Measurements from ENCODE around the gene PPP3CA.

PPP3CA gene

GRCh38 chr4:100984901-100985300, 362.4 kb downstream of the PPP3CA start:
- no peak for DNase-seq

- DNase-seq = no peak
Observed at GRCh38 chr4:100983426-100983825, 363.9 kb downstream of the PPP3CA start.

GRCh38 chr4:100982345-100982744, 365.0 kb downstream of the PPP3CA start:
- no peak for DNase-seq

- no peak for DNase-seq
Observed at GRCh38 chr4:100981447-100982204, 365.7 kb downstream of the PPP3CA start.

DNA sequence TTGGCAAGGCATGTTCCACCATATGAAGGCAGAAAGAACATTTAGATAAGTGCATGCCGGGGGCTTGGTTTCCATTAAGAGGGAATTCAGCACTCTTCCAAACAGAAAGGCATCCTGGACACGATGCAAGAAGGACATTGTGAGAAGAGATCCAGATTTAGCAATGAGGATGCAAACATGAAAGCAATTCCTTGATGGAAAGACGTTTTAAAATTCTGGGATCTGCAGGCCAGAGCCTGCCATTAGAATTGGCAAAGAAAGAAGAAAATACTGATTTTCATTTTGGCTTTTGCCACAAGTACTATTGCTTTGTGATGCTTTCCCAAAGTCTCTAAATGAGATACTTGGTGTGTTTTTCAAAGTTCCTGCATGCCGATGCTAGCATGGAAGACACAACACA, 367.6 kb downstream of the PPP3CA start:
- no peak for DNase-seq

DNA sequence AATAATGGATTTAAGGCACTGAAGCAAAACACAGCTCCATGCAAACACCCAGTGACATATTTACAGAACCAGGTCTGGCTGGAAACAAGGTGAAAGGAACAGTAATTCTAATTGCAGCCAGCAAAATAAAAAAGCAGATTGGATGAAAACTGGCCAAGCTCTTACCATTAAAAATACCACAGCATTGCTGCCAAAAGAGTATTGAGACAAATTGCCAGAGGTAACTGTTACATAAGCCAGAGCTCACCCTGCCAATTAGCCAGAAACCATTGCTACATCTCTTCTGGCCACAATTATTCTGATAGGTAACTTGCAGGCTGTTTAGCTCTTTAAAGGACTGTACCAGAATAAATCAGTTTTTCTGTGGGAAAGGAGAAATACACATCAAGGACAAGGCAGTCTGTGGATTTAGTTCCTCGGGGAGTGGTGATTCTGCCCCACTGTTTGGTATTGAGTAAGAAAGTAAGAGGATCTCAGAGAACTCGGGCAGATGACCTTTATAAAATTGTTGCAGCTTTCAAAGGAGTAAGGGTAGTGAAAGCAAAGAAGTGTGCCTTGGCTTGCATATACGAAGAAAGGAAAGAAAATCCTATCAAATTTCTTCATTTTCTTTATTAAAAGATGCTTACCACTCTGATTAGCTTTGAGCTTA, 369.5 kb downstream of the PPP3CA start:
- no peak for DNase-seq

GRCh38 chr4:100977274-100977673, 370.1 kb downstream of the PPP3CA start:
- DNase-seq = no peak

All from stimulated activated naive CD4-positive, alpha-beta T cell (primary cell).